Posterior cingulate gyrus (tissue), 11 donors: ENCODE measurements around the gene BRD1.
A peak's percentile ranks its signal among the peaks of the same experiment; 100 is the strongest.
"Not testable (repeated sequence)": the region's sequence is repeated elsewhere in the genome, so short reads cannot be mapped to it uniquely, and the experiment has no call there.

ENCODE experiments used
- DNase-seq, 10 donors: peaks; one replicate each; pipeline versions ENCODE4 v3.0.0 to v3.0.0-alpha.2; 2020 to 2021; ENCODE audit warnings: mixed read lengths in 3 of 10
- intact Hi-C: fragments of 100-400 bp; cut with DNase I; formaldehyde crosslinking; loops from one replicate; pipeline ENCODE4 v1.15.1; 2023

BRD1 gene

DNA sequence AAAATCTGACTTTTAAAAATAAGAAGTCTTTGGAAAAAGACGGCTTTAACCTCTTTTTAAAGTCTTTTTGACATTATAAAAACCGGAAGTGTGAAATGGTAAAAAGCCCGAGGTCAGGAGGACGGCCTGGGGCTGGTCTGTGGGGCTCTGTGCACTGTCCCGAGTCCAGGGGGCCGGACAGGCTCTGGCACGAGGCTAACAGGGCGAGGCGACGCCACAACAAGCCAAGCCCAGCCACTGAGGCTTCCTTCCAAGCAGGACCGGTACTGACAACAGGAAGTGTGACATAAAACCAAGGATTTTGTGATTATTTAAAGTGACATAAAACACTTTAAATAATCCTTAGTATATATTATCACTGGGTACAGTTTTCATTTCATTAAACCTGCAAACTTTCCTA, 39.2 kb downstream of the BRD1 start:
- peak in 2 of 10 donors; percentile 16 to 76 for DNase-seq
- intact Hi-C loops = no loop called here

DNA sequence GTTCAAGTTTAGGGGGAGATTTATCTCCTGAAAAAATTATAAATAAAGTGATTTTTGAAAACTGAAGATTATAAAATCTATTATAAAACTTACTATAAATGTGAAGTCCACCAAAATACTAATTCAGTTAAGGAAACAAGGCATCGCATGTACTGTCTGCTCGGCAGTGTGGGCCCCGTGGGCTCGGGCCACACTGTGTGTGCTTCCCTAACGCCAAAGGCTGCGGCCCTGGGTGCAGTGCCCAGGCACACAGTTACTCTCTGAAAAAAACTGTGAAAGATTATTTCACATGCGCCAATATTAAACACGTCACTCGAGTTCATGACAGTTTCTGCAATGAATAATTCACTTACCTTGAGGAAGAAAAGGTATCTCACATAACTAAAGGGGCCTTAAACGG, 39.8 kb downstream of the BRD1 start:
- peak in 1 of 10 donors; percentile 51 for DNase-seq
- intact Hi-C loops = no loop called here

DNA sequence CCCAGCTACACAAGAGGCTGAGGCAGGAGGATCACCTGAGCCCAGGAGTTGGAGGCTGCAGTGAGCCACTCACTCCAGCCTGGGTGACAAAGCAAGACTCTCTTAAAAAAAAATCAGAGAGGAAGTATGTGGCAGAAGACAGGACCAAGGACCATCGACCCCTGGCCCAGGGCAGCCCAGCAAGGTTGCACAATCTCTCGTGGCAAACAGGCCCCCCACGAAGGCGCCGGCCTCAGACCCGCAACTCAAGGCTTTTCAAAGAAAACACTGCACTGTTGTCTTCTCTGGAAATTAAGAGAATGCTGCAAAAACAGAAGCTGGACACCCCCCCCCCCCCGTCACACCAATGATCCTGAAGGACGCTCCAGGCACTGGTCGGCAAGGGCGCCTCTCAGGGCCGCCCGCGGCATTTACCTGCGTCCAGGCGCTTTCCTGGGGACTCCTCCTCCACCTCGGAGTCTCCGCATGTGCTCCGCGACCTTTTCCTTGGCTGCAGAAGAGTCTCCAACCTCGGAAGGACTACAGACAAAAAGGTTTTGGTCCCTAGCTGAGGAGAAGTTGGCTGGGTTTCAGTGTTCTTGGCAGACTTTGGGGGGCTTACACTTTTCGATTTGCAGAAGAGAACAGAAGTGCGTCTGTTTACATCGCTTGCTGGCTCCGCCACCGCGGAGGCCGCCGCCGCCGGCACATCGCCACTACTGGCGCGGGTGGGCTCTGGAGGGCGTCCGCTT, 40.5 kb downstream of the BRD1 start:
- intact Hi-C loops = no loop called here
- peak in 3 of 10 donors; percentile 9 to 72 (median 67) for DNase-seq

DNA sequence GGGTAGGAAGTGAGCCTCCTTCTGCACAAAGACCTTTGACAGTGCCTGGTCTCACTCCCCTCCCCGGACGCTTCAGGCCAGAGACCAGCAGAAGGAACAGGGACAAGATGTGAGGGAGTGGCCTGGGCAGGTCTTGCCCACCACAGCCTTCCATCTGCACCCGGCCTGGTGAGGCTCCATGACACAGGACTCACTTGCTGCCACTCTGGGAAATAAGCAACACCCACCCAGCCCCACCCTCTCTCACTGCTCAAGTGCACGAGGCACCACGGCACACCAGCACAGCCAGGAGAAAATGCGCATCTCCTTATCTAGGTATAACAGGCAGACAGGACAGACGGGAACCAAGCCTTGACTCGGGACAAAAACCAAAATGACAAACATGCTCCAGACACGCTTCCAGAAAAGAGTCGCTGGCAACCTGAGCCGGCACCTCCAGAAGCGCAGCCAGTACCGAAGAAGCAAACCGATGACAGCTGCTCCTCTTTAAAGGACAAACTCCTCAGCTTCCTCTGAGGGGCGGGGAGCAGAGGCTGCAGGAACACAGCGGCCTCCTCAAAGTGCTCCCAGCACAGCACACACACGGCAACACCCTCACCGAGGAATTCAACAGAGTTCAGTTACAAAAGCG, 41.7 kb downstream of the BRD1 start:
- peak in 7 of 10 donors; percentile 29 to 91 (median 63) for DNase-seq
- intact Hi-C loops = no loop called here

DNA sequence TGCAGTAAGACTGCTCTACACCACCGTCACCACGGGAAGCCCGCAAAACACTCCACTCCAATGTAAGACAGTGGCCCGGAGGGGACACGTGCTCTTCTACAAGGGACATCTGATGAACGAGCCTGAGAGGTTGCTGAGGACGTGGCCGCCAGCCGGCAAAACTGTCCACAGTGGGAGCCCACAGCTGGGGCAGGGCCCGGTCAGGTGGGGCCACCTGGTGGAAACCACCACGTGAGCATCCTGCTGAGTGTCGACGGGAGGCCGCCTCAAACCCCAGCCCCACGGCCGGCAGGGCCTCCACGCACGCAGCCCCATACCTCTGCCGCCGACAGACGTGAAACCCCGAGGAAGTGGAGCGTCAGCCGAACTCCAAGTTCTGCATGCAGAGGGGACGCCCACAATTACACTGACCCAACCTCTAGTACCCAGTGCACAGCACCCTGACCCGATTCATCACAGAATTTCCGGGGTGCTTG, 42.6 kb downstream of the BRD1 start:
- intact Hi-C loops = no loop called here
- peak in 3 of 10 donors; percentile 12 to 83 (median 74) for DNase-seq

DNA sequence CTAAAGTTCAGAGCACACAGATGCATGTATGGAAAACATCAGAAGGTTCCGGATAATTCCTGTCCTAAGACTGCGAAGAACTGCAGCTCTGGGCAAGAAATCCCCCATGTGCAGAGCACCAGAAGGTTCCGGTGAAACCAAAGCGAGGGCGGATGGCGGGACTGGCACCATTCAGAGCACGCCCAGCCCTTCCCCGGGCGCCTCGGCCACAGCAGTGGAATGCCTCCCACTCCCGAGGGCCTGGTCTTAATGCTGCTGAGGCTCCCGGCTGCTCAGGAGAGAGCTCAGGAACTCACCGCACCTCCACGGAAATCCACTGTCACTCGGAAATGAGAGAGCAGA, 43.1 kb downstream of the BRD1 start:
- DNase-seq = peak in 2 of 10 donors; percentile 77 to 82
- intact Hi-C loops = no loop called here

DNA sequence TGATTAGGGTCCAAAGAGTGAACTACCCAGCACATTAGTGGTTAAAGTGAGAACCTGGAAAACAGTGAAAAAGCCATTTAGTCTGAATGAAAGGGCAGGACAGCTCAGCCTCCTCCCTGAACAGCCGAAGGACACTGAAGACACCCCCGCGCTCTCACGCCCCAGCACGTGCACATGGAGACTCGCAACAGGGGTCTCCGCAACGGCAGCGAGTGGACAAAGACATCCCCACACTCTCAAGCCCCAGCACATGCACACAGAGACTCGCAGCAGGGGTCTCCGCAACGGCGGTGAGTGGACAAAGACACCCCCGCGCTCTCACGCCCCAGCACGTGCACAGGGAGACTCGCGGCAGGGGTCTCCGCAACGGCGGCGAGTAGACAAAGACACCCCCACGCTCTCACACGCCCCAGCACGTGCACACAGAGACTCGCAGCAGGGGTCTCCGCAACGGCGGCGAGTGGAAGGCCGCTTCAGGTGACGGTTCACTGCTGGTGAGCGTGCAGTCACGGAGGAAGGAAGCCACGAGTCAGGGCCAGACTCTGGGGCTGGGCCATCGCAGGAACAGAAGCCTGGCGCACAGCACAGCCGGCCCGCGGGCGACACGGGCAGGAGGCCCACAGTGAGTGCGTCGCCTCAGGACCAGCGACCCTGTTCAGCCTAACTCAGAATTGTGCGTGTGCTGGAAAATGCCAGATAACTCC, 43.6 kb downstream of the BRD1 start:
- peak in 2 of 10 donors; percentile 67 to 80 for DNase-seq
- intact Hi-C loops = no loop called here

DNA sequence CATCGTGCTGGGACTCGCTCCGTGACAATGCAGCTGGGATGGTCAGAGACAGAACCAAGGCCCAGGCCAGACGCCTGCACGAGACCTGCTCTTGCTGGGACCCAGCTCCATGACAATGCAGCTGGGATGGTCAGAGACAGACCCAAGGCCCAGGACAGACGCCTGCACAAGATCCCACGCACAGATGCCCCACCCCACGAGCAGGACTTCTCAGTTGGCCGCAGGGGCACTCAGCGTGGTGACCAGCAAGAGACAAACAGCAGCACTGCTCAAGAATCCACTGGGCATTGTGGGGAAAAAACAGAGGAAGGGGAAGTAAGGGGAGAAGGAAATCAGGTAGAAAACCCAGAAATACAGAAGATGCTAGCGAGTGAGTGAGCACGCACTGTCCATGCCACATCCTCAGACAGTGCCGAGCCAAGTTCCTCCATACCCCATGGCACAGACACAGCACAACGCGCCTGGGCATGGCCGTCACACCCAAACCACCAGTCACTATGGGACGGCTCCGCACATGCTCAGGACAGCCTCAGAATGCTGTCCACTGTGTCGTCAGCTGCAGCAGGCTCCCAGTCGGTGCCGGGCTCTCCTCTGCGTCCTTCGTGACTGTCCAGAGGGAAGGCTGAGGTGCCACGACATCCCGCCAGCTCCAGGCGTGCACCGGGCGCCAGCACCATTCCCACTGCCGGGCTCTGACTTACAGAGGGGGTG, 44.5 kb downstream of the BRD1 start:
- intact Hi-C loops = no loop called here

DNA sequence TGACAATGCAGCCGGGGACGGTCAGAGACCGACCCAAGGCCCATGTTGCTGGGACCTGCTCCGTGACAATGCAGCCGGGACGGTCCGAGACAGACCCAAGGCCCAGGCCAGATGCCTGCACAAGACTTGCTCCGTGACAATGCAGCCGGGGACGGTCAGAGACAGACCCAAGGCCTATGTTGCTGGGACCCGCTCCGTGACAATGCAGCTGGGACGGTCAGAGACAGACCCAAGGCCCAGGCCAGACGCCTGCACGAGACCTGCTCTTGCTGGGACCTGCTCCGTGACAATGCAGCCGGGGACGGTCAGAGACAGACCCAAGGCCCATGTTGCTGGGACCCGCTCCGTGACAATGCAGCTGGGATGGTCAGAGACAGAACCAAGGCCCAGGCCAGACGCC, 45.8 kb downstream of the BRD1 start:
- intact Hi-C loops = not testable (repeated sequence)

More for the DNA sequence above, 44.5 kb downstream of the BRD1 start:
- peak in 3 of 10 donors; percentile 23 to 68 (median 35) for DNase-seq

DNA sequence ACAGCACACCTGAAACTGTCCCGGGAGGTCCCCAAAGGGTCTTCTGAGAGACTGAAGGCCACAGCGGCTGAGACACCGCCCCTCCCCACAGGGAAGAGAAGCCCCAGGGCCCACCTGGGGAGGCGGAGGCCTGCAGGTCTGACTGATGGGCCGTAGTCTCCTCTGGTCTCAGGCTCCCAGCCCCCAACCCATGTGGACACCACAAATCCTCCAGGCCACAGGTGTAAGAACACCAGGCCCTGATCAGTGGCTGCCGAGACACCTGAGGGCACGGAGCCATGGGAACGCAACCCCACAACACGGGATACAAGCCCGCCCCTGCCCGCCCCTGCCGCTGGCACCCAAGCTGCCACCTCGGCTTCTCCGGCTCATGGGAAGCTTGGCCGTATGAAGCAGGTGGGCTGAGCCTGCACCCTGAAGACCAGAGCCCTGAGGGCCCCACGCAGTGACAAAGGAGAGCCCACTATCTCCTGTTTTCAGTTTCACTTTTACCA, 46.3 kb downstream of the BRD1 start:
- DNase-seq = peak in 2 of 10 donors; percentile 58 to 66
- intact Hi-C loops = no loop called here

More for the DNA sequence above, 45.8 kb downstream of the BRD1 start:
- DNase-seq = peak in 2 of 10 donors; percentile 68 to 76

DNA sequence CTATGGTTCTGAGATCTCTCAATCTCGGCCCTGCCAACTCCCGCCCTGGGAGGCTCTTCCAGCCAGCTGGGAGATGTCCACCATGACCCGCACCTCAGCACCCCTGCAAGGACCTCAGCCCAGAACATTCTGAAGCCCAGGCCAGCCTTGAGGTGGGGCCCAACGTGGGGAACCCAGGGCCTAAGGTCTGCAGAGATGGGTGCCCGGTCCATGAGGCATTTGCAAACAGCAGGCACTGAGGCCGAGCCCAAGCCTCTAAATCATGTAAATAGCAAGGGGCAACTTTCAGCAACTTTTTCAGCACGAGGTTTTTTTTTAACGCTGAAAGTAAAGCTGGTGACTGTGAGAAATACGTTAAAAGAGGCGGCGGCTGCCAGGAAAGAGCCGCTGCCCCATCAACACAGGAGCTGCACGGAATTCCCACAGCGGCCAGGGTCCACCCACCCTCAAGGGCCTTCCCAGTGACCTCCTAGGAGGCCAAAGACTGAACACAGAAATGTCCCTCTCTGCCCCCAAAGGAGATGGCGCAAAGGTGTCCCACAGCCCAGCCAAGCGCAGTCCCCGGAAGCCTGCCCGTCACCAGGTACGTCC, 46.9 kb downstream of the BRD1 start:
- intact Hi-C loops = no loop called here
- peak in 1 of 10 donors; percentile 44 for DNase-seq

DNA sequence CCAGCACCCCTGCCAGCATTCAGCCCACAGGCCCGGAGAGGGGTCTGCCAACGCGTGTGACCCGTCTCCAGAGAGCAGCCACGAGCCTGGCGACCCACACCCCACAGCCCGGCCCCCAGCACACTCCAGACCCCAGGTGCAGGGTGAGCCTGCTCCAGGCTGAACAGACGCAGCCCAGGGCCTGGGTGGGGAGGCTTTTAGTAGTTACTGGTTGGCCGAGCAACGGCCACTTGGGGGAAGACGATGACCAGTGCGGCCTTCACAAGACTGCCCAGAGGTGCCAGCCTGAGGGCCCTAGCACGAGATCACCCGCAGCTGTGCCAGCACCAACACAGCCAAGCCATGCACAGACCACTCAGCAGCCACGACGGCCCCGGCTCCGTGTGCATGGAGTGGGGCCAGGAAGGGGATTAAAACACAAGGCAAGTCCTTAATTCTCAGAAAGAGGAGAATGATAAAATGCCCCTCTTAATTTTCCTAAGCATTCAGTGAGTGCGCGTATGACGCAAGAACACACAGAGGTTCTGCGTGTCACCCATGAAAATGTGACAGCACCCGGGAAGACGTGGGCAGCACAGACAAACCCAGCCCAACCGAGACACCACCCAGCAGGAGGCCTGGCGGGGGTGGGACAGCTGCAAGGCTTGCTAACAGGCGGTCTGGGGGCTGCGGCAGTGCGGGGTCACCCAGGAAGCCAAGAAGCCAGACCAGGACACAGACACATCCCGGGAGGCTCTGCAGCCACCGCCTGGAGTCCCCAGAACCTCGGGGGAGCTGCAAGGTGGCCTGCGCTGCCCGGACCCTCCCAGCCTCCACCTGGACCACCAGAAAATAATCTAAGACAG, 47.6 kb downstream of the BRD1 start:
- intact Hi-C loops = no loop called here
- peak in 6 of 10 donors; percentile 33 to 92 (median 72) for DNase-seq

DNA sequence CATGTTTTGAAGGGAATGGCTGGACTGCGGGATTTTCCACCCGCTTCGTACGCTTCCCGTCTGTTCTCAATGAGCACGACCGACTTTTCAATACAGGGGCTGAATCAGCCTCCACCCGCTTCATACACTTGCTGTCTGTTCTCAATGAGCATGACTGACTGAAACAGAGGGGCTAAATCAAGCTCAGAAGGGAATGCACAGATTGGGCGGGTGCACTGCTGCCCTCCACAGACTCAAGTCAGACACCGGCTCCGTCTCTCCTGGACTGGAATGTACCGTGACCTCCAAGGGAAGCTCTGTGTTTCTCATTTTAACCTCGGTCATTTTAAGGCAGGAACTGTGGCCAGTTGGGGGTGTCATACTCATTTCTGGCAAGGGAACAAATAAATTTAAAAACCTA, 48.5 kb downstream of the BRD1 start:
- intact Hi-C loops = no loop called here
- DNase-seq = peak in 1 of 10 donors; percentile 17

DNA sequence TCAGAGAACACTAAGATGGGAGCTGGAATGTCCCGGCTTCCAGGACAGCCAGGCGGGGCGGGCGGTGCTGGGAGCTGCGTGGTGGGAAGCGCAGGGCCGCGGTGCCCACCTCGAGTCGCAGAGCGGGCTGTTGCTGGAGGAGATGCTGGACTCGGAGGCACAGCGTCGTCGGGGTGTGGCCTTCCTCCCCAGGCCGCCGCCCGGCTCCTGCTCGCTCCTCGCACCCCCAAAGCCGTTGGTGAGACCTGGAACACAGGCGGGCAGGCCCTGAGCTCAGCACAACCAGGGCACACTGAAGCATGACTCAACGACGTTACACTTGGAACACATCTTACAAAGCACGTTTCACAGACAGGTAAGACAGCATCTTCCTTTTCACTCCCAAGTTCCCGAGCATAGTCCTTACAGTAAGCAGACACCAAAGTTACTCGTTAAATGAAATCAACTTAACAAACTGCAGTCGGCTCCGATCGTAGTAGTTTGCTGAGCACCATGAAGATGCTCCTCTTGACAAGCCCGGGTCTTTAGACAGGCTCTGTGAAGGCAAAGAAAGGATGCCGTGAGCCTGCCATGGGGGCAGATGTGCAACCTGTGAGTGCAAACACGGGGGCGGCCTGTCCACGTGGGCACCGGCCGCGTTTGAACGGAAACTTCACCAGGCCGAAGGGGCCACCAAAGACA, 50.0 kb downstream of the BRD1 start:
- intact Hi-C loops = no loop called here
- DNase-seq = peak in 1 of 10 donors; percentile 59

DNA sequence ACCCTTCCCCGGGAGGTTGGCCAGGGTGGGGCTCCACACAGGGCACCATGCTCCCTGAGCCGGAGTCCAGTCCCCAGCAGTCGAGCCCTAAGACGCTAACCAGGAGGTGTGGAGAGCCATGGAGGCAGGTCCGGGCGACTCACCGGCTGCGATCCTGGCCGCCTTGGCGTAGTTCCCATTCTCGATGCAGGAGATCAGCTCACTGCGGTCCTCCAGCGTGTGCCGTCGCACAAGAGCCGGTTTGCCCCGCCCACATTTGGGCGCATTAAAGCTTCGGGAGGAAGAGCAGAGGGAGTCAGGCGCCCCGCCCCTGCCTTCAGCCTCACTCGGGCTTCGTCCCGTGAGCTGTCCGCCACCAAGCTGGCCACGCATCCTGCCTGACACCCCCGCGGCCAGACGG, 50.8 kb downstream of the BRD1 start:
- intact Hi-C loops = no loop called here
- peak in 1 of 10 donors; percentile 73 for DNase-seq

DNA sequence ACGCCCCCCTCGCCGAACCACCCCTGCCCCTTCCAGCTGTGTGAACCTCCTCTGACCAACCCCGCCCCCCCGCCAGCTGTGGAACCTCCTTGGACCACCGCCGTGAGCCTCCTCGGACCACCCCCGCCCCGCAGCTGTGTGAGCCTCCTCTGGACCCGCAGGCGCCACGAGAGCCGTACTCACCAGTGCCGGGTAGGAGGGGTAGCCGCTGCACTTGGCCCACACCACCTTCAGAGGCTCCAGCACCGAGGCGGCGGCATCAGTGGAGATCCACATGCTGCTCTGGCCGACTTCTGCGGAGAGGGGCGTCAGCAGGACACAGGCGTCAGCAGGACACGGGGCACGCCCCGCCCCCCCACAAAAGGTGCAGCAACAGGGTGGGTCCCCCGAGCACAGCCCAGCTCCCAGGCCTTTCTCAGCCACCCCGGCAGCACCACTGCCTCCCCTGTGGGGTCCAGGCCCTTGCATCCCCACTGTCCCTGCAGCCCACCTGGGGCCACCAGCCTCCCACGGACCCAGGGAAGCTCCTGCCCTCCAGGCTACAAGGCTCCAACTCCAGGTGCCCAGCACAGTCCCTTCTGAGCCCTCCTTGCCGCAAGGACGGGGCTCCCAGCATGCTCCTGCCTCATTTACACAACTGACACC, 51.7 kb downstream of the BRD1 start:
- peak in 1 of 10 donors; percentile 68 for DNase-seq
- intact Hi-C loops = no loop called here

DNA sequence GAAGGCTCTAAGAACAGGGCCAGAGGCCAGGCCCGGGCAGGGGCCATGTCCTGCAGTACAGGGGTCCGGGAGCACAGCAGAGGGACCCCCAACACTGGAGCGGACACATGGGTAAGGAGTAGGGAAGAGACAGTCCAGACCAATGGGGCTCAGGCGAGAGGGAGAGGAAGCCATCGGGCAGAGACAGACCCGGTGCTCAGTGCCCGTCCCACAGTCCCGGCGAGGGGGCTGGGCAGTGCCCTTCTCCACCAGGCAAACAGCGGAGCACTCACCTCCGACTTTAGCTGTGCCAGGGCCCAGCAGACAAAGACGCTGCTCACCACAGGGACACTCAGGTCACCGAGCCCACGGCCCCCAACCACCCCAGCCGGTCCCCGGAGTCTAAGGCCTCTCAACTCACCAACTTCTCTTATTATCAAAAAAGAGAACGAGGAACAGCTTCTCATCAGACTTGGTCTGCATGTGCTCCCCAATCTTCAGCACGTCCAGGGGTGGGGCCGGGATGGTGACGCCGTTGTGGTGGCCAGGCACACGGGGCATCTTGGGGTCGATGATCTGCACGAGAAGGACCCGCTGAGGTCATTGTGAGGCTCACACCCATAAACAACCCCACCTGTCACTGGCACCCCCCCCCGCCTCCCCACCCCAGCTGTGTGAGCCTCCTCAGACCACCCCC, 52.3 kb downstream of the BRD1 start:
- intact Hi-C loops = no loop called here
- peak in 1 of 10 donors; percentile 57 for DNase-seq
